Measurements from ENCODE around the gene IGFBP5.

DNA sequence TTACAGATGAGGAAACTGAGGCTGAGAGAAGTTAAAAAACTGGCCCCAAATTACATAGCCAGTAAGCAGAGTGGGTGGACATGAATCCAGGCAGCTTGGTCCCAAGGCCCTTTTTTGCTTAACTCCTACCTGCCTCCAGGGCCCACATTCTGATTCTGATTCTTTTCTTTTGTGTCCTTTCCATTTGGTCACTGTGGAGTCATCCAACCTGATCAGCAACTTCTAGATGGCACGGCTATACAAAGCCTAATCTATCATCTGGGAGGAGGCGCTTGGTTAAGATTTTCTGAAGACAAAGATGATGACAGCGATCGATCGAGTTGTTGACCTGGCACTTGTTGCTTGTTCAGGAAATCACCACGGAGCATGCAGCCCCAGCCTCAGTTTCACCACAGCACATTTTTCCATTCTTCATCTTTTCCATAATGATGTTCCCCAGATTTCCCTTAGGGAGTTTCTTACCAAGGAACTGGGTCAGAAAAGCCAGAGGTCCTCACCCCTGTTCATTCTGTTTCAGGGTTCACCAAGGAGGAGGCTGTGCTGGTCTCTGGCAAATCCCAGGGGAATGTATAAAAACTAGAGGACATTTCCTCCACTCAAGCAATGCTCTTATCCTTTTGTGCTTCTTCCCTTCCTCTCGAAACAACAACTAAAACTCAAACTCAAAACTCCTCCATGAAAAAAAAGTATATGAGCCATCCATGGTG is 69.0 kb downstream of the IGFBP5 start:
- TF ChIP-seq, protein P1, sequence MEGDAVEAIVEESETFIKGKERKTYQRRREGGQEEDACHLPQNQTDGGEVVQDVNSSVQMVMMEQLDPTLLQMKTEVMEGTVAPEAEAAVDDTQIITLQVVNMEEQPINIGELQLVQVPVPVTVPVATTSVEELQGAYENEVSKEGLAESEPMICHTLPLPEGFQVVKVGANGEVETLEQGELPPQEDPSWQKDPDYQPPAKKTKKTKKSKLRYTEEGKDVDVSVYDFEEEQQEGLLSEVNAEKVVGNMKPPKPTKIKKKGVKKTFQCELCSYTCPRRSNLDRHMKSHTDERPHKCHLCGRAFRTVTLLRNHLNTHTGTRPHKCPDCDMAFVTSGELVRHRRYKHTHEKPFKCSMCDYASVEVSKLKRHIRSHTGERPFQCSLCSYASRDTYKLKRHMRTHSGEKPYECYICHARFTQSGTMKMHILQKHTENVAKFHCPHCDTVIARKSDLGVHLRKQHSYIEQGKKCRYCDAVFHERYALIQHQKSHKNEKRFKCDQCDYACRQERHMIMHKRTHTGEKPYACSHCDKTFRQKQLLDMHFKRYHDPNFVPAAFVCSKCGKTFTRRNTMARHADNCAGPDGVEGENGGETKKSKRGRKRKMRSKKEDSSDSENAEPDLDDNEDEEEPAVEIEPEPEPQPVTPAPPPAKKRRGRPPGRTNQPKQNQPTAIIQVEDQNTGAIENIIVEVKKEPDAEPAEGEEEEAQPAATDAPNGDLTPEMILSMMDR (IDR thresholded peaks at IDR 0.05), result no peak
- TF ChIP-seq POLR2A (IDR thresholded peaks at IDR 0.05), result no peak
